HG03064 (cell line): ENCODE measurements around the gene DHRS11.

ENCODE experiments used
- ATAC-seq: cut with Tn5 transposase; IDR thresholded peaks from one replicate; pipeline ENCODE4 v1.9.1; 2021; ENCODE audit warnings: low read depth; ENCODE audit not compliant: unreplicated experiment

The DHRS11 gene

DNA sequence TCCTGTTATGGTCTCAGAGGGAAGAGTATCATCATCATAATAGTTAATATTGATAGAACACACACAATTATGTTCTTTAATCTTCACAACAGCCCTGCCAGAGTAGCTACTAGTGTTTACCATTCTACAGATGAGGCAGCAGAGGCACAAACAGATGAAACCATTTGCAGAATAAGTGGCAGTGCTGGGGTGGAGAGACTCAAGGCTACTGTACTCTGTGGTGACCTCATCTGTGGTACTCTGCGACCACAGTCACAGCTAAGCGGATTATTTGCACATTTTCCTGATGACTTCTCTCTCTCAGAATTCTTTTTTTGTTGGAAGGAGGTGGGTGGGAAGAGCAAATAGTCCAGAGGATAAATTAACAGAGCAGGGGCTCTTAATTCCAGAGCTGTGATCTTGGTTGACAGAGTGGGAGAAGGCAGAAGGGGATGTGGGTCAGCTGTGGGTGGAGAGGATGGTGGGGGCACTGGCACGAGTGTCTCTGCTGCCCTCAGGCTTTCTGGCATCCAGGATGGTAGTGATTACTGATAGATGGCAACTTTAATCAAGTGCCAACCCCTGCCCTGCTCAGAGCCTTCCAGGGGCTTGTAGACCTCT is 51.5 kb downstream of the DHRS11 start:
- ATAC-seq = no peak

DNA sequence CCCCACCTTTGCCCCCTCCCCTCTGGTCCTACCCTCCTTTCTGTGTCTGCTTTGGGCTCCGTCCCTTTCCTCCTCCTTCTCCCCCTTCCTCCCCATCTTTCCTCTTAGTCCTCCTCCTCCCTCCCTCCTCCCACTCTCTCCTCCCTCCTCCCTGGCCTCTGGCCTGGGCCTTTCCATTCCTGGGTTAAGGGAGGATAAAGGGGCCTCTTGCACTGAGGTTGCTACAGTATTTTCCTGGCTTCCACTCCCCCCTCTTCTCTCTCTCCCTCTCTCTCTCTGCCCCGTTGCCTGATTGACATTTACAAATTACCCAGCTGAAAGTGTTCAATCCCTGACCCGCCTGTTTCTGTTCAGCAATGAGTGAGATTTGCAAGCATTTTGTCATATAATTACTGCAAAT is 53.7 kb downstream of the DHRS11 start:
- ATAC-seq = no peak

DNA sequence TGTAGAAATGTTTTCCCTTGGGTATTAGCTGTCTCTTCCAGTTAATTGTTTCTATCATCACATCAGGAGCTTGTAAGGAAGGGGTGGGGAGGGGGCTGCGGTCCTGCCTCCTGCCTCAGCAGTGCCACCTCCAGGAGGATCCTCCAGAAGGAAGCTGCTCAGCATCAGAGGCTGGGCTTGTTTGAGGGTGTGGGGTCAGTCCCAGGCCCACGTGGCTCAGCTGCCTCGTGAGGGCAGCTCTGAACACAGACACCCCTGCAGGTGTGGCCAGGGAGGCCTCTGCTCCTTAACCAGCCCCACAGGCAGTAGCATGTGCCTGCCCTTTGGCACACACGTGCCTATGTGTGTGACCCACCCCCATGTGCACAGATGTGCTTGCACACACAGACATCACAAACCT is 56.0 kb downstream of the DHRS11 start:
- no peak for ATAC-seq

- no peak for ATAC-seq
These were observed 58.6 kb downstream of the DHRS11 start for GRCh38 chr17:36650096-36650775.
